Measurements from ENCODE around the gene ARID5B. TPM values are rescaled to one million over a fixed set of nuclear protein-coding genes. Genes with fewer than 3 reads are reported as not detected.

The ARID5B gene
- total RNA-seq, 2 experiments from 2014 or later, result 49.2 to 51.3 TPM

DNA sequence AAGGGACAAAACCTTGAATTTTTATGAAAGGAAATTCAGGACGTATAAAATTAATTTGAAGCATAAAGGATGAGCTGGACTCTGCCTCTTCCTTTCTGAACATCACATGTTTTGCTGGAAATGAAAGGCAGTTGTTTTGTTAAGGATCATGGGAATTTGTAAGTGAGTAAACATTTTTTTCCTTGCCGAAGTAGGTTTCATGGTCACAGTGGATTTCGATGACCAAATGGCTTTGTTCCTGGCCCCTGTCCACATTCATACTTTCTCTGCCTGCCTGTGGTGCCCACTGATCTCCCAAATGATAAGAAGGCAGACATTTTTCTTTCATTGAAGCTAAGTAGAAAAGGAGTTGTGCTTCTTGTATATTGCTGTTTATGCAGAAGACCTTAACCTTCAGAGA is 104.2 kb downstream of the ARID5B start:
- intact Hi-C loops (cut with DNase I, micrococcal nuclease), result no loop called here
- ChIA-PET CTCF (no interaction called here), POLR2A (interaction anchor here (2.2 kb wide), 1 partner anchor 13 kb away, joined by 6 read pairs; no protein-coding TSS in a partner anchor)
- Mint-ChIP-seq H3K4me3 (no peak overlapping the region), H3K27me3 (no peaks in the 10 kb centered on the region), H3K9me3 (no peaks in the 10 kb centered on the region), H3K36me3 (ENCODE audit: low read depth) (peaks cover 72% of the 10 kb centered on the region), H3K27ac (peak overlapping the region; percentile 7), H3K4me1 (ENCODE audit: low read depth) (peaks cover 70% of the 10 kb centered on the region)
- Histone ChIP-seq H3K36me3 (ENCODE audit: insufficient read depth, low read length) (peaks cover 21% of the 10 kb centered on the region), H3K9me3 (ENCODE audit: control insufficient read depth in 1 of 2, insufficient read depth in 1 of 2, low read length in 2 of 2) (no peaks in the 10 kb centered on the region), H3K27ac (ENCODE audit: low read depth in 1 of 2, low read length in 2 of 2) (no peak overlapping the region), H3K27me3 (ENCODE audit: control insufficient read depth in 1 of 2, insufficient read depth in 2 of 2, low read length in 2 of 2) (no peaks in the 10 kb centered on the region), H3K4me3 (ENCODE audit: low read length) (no peak overlapping the region), H3K4me1 (ENCODE audit: insufficient read depth, low read length) (peaks cover 5% of the 10 kb centered on the region)
- DNase-seq (no peak), ATAC-seq (ENCODE audit: poor library complexity) (no peak)
- TF ChIP-seq, protein P1, sequence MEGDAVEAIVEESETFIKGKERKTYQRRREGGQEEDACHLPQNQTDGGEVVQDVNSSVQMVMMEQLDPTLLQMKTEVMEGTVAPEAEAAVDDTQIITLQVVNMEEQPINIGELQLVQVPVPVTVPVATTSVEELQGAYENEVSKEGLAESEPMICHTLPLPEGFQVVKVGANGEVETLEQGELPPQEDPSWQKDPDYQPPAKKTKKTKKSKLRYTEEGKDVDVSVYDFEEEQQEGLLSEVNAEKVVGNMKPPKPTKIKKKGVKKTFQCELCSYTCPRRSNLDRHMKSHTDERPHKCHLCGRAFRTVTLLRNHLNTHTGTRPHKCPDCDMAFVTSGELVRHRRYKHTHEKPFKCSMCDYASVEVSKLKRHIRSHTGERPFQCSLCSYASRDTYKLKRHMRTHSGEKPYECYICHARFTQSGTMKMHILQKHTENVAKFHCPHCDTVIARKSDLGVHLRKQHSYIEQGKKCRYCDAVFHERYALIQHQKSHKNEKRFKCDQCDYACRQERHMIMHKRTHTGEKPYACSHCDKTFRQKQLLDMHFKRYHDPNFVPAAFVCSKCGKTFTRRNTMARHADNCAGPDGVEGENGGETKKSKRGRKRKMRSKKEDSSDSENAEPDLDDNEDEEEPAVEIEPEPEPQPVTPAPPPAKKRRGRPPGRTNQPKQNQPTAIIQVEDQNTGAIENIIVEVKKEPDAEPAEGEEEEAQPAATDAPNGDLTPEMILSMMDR (IDR thresholded peaks at IDR 0.05), result no peak

DNA sequence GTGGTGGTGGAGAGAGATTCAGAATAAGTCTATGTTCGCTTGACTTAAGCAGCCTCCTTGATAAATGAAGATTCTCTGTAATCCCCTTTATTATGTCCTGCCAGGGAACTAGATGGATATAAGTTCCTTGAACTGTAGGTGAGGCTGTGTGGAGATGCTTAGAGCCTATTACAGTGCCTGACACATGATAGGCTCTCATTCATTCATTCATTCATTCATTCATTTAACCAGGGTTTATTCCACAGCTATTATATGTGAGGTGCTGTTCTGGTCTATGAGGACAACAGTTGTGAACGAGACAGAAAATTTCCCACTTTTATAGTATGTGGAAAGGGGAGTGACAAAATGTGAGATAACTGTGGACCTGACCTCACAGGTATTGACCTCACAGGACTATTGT is 105.6 kb downstream of the ARID5B start:
- CTCF ChIA-PET, result no interaction called here
- H3K9me3 ChIP-seq (ENCODE audit: control insufficient read depth in 1 of 2, insufficient read depth in 1 of 2, low read length in 2 of 2), result no peaks in the 10 kb centered on the region
- Mint-ChIP-seq H3K4me1 (ENCODE audit: low read depth) (peaks cover 61% of the 10 kb centered on the region), H3K36me3 (ENCODE audit: low read depth) (peaks cover 72% of the 10 kb centered on the region), H3K27ac (no peak overlapping the region), H3K4me3 (no peak overlapping the region), H3K27me3 (no peaks in the 10 kb centered on the region), H3K9me3 (no peaks in the 10 kb centered on the region)
- TF ChIP-seq, protein P1 (IDR thresholded peaks at IDR 0.05), result no peak
- H3K4me1 ChIP-seq (ENCODE audit: insufficient read depth, low read length), result no peaks in the 10 kb centered on the region
- H3K27me3 ChIP-seq (ENCODE audit: control insufficient read depth in 1 of 2, insufficient read depth in 2 of 2, low read length in 2 of 2), result no peaks in the 10 kb centered on the region
- ATAC-seq (ENCODE audit: poor library complexity) (no peak), DNase-seq (no peak)
- H3K27ac ChIP-seq (ENCODE audit: low read depth in 1 of 2, low read length in 2 of 2), result no peak overlapping the region
- peaks cover 23% of the 10 kb centered on the region for H3K36me3 ChIP-seq (ENCODE audit: insufficient read depth, low read length)
- intact Hi-C loops (cut with DNase I, micrococcal nuclease), result no loop called here
- no peak overlapping the region for H3K4me3 ChIP-seq (ENCODE audit: low read length)
- POLR2A ChIA-PET, result no interaction called here

DNA sequence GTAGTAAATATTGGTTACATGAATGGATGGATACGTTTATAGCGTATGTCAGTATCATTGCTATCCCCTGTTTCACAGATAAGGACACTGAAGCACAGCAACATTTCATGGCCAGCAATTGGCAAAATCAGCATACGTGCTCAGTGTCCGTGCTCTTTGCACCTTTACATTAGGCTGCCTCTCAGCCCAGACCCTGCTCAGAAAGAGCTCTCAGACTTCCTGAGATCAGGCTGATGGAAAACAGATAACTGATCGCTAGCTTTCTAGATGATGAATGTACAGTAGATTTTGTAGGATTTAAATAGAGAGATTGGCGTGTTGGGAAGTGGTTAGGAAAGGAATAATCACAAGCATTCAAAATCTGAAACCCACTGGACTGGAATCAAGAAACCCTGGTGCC is 106.7 kb downstream of the ARID5B start:
- TF ChIP-seq, protein P1 (IDR thresholded peaks at IDR 0.05), result no peak
- Mint-ChIP-seq H3K9me3 (no peaks in the 10 kb centered on the region), H3K4me1 (ENCODE audit: low read depth) (peaks cover 55% of the 10 kb centered on the region), H3K27me3 (no peaks in the 10 kb centered on the region), H3K36me3 (ENCODE audit: low read depth) (peaks cover 68% of the 10 kb centered on the region), H3K4me3 (no peak overlapping the region), H3K27ac (no peak overlapping the region)
- H3K36me3 ChIP-seq (ENCODE audit: insufficient read depth, low read length), result peaks cover 27% of the 10 kb centered on the region
- intact Hi-C loops (cut with DNase I, micrococcal nuclease), result no loop called here
- no peaks in the 10 kb centered on the region for H3K27me3 ChIP-seq (ENCODE audit: control insufficient read depth in 1 of 2, insufficient read depth in 2 of 2, low read length in 2 of 2)
- ATAC-seq (ENCODE audit: poor library complexity), result no peak
- no peak overlapping the region for H3K27ac ChIP-seq (ENCODE audit: low read depth in 1 of 2, low read length in 2 of 2)
- no peaks in the 10 kb centered on the region for H3K4me1 ChIP-seq (ENCODE audit: insufficient read depth, low read length)
- POLR2A ChIA-PET, result interaction anchor here (3.1 kb wide), 1 partner anchor 106 kb away, joined by 7 read pairs; the partner anchor contains the start of gene ARID5B
- no peaks in the 10 kb centered on the region for H3K9me3 ChIP-seq (ENCODE audit: control insufficient read depth in 1 of 2, insufficient read depth in 1 of 2, low read length in 2 of 2)
- CTCF ChIA-PET, result no interaction called here
- no peak for DNase-seq
- H3K4me3 ChIP-seq (ENCODE audit: low read length), result no peak overlapping the region
